NCI-H2227 treated with DMSO at 0.1 percent for 48 hours (cell line): Measurements from ENCODE around the gene RCAN2.

Experiments used
- DNase-seq: peaks from one replicate; lab custom pipeline; 2025; lab: John Stamatoyannopoulos, UW

Gene RCAN2

GRCh38 chr6:46291275-46291633, 200.0 kb downstream of the RCAN2 start:
- DNase-seq, result no peak

DNA sequence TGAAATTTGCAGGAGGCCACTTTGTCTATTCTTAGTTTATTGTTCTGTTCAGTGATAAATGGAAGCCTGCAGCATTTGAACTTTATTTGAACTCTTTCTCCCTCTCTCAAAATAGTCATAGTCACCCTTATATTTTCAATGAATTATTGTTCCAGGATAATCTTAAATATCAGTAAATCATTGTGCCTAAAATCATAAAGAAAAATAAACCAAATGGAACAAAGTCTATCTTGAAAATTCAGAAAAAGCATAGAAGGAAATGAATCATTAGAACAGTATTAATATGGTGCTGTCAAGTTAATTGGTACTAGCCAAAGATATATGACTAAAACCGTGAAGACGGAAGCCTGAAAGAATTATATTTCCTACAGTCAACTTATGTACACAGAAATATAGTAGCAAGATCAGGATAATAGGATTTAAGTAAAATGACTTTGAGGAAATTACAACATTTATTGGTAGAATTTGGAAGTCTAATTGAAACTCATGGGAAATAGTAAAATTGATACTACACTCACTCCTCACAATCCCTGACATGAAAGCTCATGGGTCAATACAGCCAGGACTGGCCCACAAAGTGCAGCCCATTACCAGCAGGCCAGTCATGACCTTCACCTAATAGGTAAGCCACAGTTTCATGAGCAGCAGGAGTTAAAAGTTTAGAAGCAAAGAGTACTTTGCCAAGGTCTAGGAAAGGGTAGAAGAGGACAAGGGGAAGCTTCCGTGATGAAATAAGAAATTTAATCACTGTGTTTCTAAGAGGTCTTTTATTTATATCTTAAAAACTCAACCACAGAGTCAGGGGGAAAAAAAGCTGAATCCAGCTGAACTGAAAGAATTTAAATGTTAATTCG, 200.6 kb downstream of the RCAN2 start:
- no peak for DNase-seq

- no peak for DNase-seq
Observed at GRCh38 chr6:46289898-46290297, 201.4 kb downstream of the RCAN2 start.

GRCh38 chr6:46288835-46289234, 202.4 kb downstream of the RCAN2 start:
- DNase-seq, result no peak

GRCh38 chr6:46287681-46288080, 203.6 kb downstream of the RCAN2 start:
- DNase-seq, result no peak

DNA sequence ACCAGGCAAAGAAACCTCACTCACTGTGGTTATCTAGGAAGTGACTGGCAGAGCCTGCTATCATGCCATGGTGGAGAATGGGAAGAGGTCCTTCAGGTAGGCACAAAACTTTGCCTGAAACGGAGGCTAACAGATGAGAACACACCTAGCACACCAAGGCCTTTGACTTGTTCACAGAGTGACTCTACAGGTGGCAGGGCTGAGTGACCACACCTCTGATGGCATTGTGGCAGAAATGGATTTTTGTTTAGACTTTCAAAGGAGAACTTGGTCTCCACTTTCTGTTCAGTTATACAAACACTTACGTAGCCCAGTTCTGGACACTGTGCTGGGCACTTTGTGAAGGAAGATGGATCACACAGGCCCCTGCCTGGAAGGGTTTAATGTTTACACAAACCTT, 204.2 kb downstream of the RCAN2 start:
- DNase-seq, result no peak

GRCh38 chr6:46284475-46284874, 206.8 kb downstream of the RCAN2 start:
- DNase-seq, result no peak

GRCh38 chr6:46281110-46281509, 210.1 kb downstream of the RCAN2 start:
- DNase-seq, result no peak

DNA sequence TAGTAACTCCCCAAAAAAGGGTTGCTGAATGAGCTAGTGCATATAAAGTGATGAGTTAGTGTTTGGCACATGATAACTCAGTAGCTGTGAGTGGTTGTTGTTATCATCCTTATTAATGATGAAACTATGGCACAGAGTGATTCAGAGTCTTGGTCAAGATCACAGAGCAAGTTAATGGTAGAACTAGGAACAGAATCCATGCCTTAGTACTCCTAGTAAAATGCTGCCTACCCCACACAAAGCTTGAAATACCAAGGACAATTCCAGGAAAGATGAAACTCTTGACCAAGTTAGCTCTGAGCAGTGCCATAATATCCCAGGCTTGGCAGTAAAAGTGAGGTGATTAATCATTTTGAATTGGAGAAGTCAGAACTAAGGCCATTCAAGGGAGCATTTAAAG, 211.4 kb downstream of the RCAN2 start:
- DNase-seq, result no peak

DNA sequence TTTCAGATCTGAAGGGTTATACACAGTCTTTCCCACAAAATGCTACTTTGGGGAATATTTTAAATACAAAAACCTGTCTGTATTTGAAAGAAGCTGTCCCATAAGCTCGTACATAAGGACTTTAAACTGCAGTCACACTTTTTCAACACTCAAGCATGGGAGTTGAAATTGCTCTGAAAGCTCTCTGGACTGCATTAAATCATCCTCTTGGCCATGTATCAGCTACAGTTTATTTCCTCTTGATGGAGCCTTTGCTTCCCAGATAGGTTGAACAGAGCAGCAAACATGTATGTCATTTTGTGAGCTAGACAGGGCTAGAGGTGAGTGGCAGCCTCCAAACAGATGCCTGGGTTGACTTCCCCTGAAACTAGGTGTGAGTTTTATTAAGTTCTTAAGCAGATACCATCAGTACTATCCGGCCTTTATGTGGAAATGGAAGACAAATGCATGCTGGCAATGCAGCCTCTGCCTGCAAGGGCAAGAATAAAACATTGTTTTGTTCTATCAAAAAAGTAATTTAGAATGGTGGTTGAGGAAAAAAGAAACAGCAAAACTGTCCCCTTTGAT, 214.6 kb downstream of the RCAN2 start:
- DNase-seq, result no peak

DNA sequence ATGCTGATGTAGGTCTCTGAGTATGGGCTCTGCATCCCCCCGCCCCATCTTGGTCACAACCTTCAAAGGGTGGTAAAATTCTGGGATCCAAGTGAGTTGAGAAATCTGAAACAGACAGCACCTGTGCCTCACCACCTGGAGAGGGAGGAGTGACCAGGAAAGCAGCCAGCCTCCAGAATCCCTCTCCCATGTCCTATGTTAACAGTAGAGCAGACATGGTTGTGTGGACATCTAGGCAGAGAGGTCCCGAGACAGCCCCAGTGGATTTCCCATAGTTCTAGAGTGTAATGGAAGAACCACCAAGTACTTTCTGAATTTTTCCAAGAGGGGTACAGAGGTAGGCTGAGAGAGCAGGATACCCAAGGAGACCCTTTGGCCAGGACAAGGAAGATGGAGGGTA, 216.7 kb downstream of the RCAN2 start:
- no peak for DNase-seq

GRCh38 chr6:46273911-46274310, 217.3 kb downstream of the RCAN2 start:
- DNase-seq, result no peak

GRCh38 chr6:46271728-46272127, 219.5 kb downstream of the RCAN2 start:
- no peak for DNase-seq

- DNase-seq, result no peak
Observed at GRCh38 chr6:46271107-46271506, 220.1 kb downstream of the RCAN2 start.

GRCh38 chr6:46270336-46270735, 220.9 kb downstream of the RCAN2 start:
- no peak for DNase-seq

DNA sequence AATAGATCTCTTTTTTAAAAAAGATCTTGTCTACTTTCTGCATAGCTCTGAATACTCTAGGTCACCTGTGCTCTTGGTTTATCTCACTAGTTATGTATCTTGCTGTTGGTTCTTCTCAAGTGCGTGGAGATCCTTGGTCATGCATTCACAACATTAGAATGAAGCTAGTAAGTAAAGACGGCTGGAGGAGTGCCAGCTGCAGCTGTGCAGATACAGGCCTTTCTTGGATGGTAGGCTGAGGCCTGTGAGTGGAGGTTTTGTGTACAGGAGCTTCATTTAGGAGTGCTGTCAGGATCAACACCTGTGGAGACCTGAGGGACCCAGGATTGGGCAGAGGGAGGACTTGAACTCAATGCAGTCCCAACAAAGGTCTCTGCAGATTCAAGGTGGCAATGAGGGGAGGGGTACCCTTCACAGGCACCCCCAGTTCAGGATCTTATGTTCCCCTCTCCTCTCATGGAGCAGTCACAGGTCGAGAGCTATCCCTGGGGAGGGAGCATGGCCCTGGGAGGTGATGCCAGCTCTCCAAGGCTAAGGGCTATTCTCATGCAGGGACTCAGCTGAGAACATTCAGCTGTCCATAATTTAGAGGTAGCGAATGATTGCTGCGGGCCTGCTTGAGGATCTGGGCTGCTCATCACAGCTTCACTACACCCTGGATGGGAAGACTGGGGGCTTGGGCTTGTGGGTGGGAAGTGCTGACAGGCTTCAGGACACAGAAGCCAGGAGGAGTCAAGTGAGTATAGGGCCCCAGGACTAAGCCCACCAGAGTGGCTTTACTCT, 221.6 kb downstream of the RCAN2 start:
- no peak for DNase-seq

GRCh38 chr6:46267515-46267914, 223.7 kb downstream of the RCAN2 start:
- DNase-seq, result no peak

- DNase-seq, result no peak
Observed at GRCh38 chr6:46265373-46265772, 225.9 kb downstream of the RCAN2 start.

DNA sequence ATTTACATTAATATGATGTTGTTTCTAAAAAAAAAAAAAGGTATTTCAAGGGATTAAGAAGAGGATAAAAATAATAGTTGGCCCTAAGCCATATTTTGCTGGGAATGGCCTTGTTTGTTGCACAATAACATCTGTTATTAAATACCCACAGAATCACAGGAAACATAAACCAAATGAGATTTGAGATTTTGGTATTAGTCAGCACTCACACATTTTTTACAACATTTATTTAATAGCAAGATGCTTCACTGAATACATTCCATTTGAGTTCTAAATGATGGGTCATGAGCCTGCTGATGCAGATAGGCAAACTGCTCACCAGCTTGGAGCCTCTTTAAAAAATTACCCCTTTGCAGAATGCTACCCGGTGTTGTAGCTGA, 227.6 kb downstream of the RCAN2 start:
- no peak for DNase-seq

- DNase-seq, result no peak
Observed at GRCh38 chr6:46262928-46263706, 228.1 kb downstream of the RCAN2 start.

- no peak for DNase-seq
Observed at GRCh38 chr6:46258249-46258648, 233.0 kb downstream of the RCAN2 start.

DNA sequence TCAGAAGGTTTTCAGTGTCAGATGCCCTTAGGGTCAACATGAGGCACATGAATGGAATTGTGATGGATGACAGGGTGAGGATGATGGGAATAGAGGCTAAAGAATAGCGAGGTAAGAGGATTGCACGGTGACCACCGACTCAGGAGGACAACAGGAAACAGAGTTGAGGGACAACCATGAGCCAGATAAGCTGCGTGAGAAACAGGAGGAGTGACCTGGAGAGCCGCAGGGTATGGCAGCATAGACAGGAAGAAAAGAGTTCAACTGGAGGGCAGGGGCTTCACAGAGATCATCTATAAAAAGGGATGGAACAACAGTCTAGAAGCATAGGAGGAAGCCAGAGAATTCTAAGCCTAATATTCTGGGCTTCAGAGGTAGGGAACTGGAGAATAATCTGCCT, 235.7 kb downstream of the RCAN2 start:
- no peak for DNase-seq
